ENCODE results near the gene ABCC1.

DNA sequence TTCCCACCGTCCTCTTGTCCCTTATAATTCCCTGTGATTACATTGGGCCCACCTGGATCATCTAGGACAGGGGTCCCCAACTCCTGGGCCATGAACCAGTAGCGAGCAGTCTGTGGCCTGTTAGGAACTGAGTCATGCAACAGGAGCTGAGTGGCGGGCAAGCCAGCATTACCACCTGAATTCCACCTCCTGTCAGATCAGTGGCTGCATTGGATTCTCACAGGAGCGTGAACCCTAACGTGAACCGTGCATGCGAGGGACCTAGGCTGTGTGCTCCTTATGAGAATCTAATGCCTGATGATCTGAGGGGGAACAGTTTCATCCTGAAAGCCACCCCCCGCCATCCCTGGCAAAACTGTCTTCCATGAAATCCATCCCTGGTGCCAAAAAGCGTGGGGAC, 36.8 kb downstream of the ABCC1 start:
- TF ChIP-seq, protein P1, sequence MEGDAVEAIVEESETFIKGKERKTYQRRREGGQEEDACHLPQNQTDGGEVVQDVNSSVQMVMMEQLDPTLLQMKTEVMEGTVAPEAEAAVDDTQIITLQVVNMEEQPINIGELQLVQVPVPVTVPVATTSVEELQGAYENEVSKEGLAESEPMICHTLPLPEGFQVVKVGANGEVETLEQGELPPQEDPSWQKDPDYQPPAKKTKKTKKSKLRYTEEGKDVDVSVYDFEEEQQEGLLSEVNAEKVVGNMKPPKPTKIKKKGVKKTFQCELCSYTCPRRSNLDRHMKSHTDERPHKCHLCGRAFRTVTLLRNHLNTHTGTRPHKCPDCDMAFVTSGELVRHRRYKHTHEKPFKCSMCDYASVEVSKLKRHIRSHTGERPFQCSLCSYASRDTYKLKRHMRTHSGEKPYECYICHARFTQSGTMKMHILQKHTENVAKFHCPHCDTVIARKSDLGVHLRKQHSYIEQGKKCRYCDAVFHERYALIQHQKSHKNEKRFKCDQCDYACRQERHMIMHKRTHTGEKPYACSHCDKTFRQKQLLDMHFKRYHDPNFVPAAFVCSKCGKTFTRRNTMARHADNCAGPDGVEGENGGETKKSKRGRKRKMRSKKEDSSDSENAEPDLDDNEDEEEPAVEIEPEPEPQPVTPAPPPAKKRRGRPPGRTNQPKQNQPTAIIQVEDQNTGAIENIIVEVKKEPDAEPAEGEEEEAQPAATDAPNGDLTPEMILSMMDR (IDR thresholded peaks at IDR 0.05; ENCODE audit: low read length) = no peak
- TF ChIP-seq EZH2 (IDR thresholded peaks at IDR 0.05; ENCODE audit: borderline replicate concordance, low read length) = no peak
